ENCODE data around the gene LMTK3.
"Not testable (repeated sequence)": the region's sequence is repeated elsewhere in the genome, so short reads cannot be mapped to it uniquely, and the experiment has no call there.

Gene LMTK3

DNA sequence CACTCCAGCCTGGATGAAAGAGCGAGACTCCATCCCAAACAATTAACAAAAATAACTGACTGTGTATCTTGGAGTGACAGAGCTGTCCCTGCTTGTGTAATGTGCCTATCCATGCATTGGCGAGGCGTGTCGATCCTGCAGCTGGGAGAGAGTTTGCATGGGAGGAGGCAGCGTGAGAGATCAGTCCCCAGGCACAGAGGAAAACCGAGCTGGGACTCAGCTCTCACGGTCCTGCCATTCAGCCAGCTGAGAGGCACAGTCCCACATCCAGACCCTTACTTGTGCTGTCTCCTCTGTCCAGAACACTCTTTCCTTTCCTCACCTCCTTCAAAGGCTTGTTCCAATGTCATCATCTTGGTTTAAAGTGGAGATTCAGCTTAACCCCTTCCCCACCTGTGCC is 28.5 kb upstream of the LMTK3 start:
- DNase-seq: peak in 1 of 2 experiments; percentile 34

DNA sequence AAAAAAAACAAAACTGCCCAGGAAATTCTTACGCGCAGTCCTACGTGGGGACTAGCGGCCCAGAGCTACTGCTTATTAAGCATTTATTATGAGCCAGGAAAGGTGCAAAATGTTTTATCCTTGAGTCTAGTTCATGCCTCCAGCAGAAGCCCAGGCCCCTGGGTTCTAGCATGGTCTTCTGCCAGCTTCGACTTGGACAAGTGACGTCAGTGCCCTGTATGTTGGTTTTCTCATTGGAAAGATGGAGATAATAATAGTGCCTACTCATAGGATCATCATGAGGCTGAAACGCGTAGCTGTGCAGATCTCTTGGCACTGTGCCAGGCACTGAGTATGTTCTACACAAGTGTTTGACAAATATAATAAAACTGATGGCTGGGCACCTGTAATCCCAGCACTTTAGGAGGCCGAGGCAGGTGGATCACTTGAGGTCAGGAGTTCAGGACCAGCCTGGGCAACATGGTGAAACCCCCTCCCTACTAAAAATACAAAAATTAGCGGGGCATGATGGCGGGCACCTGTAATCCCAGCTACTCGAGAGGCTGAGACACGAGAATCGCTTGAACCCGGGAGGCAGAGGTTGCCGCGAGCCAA is 28.0 kb upstream of the LMTK3 start:
- peak in 1 of 2 experiments; percentile 65 for DNase-seq

DNA sequence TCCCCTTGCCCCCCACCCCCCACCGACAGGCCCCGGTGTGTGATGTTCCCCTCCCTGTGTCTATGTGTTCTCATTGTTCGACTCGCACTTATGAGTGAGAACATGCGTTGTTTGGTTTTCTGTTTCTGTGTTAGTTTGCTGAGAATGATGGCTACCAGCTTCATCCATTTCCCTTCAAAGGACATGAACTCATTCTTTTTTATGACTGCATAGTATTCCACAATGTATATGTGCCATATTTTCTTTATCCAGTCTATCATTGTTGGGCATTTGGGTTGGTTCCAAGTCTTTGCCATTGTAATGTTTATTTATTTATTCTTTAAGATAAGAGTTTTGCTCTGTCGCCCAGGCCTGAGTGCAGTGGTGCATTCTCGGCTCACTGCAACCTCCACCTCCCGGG is 26.4 kb upstream of the LMTK3 start:
- not testable (repeated sequence) for DNase-seq

DNA sequence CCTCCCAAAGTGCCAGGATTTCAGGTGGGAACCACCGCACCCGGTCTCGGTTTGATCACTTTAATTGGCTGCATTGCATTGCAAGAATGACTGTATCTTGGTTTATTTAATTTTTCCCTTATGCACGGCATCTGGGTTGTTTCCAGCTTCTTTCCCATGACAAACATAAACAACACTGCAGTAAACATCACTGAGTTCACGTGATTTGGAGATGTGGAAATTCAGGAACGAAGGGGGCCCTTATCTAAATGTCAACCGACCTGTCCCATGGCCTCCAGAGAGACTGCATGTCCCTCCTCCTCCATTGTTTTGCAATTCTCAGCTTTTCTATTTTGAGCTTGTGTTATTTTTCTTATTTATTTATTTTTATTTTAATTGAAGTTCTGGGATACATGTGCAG is 25.9 kb upstream of the LMTK3 start:
- no peak for DNase-seq

DNA sequence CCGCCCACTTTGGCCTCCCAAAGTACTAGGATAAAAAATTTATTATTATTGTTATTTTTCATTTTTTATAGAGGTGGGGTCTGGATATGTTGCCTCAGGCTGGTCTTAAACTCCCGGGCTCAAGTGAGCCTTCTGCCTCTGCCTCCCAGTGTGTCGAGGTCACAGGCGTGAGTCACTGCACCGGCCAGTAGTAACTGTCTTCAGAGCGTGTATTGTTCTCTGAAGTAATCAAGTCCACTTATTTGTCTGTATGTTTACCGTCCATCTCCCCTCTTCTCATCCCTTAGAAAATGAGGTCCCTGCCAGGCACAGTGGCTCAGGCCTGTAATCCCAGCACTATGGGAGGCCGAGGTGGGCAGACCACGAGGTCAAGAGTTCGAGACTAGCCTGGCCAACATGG is 22.1 kb upstream of the LMTK3 start:
- no peak for DNase-seq

DNA sequence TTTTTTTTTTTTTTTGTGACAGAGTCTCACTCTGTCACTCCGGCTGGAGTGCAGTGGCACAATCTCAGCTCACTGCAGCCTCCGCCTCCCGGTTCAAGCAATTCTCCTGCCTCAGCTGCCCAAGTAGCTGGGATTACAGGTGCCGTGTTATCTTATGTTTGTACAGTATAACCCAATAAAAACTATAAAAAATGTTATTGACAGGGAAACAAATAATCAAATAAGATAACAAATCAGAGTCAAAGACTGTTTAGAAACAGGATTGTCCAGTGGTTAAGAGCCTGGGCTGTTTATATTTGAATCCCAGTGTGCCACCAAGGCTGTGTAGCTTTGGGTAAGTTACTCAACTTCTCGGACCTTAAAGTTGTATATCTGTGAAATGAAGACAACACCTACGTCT is 19.1 kb upstream of the LMTK3 start:
- no peak for DNase-seq

DNA sequence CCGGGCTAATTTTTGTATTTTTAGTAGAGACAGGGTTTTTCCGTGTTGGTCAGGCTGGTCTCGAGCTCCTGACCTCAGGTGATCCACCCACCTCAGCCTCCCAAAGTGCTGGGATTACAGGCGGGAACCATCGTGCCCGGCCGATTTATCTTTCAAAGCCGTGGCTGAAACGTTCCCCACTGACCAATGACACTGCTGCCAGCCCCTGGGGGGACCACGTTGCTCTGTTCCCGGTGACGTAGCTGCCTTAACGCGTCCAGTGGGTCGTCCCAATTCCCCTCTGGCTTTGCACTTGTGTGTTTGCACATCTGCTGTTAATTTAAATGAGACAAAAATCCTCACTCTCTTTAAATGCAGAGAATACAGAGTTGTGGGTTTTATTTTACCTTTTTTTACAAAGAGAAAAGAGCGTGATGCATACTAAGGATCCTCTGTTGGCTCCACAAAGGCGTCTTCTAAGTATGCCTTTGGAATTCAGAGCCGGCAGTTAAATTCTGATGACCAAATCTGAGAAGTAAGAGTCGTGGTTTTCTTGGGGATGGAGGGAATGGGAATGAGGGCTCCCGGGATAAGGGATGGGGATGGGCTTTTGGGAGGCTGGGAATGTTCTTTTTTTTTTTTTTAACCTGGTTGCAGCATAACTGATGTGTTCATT is 18.6 kb upstream of the LMTK3 start:
- DNase-seq: peak in 1 of 2 experiments; percentile 21

DNA sequence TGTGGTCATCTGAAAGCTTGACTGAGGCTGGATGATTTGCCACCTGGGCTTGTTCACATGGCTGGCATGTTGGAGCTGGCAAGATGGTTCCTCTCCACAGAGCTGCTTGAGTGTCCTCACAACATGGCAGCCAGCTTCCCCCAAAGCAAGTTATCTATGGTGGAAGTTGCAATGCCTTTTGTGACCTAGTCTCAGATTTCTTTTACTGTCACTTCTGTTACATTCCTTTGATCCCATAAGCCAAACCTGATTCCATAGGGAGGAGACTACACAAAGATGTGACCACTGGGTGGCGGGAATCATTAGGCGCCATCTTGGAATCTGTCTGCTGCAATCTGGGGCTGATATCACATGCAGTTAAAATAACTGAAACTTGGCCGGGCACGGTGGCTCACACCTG is 17.5 kb upstream of the LMTK3 start:
- no peak for DNase-seq

DNA sequence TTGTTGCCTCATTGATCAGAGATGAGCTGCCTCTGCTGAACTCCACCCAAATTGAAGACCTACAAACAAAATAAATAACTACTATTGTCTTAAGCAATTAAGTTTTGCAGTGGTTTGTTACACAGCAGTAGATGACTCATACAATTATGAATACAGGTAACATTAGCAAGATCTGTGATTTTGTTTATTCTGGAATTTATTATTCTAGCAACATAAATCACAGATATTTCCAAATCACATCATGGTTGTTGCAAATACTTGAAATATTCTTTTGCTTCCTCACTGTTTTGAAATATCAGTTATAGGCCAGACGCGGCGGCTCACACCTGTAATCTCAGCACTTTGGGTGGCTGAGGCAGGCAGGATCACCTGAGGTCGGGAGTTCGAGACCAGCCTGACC is 13.1 kb upstream of the LMTK3 start:
- DNase-seq: no peak

DNA sequence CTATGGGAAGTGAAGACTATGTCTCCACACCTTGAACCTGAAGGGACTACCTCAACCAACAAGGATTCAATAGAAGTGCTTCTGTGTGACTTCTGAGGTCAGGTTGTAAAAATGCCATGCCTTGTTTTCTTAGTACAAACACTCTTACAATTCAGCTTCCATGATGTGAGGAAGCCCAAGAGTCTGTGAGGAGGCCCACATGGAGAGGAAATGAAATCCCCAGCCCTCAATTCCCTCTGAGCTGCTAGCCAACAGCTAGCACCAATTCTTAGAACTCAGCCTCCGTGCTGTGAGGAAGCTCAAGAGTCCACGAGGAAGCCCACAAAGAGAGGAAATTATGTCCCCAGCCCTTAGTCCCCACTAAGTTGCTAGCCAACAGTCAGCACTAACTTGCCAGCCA is 12.6 kb upstream of the LMTK3 start:
- no peak for DNase-seq

DNA sequence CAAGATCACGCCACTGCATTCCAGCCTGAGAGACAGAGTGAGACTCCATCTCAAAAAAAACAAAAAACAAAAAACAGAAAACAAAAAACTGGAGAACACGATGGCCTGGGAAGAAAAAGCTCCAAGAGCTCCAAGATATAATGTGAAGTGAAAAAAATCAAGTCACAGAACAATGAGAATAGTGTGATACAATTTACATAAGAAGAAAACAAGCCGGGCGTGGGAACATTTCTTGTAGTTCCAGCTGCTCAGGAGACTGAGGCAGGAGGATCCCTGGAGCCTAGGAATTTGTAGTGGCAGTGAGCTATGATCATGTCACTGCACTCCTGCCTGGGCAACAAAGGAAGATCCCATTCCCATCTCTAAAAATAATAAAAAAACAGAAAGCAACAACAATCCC is 8.5 kb upstream of the LMTK3 start:
- DNase-seq: no peak

DNA sequence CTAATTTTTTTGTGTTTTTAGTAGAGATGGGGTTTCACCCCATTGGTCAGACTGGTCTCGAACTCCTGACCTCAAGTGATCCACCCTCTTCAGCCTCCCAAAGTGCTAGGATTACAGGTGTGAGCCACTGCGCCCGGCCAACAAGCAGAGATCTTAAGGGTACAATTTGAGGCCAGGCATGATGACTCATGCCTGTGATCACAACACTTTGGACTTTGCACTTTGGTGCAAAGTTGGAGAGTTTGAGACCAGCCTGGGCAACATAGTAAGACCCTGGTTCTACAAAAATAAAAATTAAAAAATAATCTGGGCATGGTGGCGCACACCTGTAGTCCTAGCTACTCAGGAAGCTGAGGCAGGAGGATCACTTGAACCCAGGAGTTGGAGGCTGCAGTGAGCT is 7.8 kb upstream of the LMTK3 start:
- DNase-seq: not testable (repeated sequence)

DNA sequence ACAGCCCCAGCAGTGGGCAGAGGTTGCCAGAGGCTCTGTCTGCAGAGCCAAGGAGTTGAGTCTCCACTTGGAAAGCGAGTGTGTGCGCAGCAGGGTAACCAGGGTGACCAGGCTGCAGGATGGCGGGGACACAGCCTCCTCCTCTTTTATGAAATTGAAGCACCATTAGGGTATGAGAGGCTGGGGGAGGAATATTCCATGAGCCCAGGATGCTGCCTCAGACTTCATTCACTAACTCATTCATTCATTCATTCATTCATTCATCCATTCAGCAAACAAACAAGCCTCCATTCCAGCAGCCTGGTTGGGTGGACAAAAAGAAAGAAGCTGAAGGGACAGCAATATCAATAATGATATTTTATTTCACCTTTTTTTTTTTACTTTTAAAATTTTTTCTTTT is 6.6 kb upstream of the LMTK3 start:
- DNase-seq: no peak

DNA sequence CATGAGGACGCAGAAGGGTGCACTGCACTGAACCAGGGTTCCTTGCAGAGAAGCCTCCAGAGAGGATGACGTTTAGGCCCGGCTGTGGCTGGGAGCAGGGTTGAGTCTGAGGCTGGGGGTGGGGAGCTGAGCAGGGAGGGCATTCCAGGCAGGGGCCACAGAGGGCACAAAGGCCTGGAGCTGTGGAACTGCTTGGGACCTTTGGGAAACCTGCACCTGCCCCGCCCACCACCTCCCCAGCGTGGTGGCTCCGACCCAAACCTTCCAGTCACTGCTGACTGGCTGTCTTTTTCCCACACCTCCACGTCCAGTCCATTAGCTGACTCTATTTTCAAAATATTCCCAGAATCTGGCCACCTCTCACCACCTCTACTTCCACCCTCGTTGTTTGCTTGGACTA is 4.9 kb upstream of the LMTK3 start:
- DNase-seq: no peak

DNA sequence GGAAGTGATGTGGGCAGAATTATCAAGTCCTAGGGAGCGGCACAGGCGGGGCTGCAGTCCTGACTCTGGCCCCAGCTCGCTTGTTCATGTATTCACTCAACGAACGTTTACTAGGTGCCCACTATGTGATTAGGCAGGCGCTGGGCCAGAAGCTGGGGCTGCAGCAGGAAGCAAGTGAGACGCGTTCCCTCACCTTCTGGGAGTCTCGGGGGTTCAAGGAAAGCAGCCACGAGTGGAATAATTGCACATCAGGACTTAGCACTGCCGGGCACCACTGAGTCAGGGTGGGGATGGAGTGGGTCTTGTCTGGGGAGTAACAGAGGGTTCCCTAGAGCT is 2.5 kb upstream of the LMTK3 start:
- DNase-seq: no peak

DNA sequence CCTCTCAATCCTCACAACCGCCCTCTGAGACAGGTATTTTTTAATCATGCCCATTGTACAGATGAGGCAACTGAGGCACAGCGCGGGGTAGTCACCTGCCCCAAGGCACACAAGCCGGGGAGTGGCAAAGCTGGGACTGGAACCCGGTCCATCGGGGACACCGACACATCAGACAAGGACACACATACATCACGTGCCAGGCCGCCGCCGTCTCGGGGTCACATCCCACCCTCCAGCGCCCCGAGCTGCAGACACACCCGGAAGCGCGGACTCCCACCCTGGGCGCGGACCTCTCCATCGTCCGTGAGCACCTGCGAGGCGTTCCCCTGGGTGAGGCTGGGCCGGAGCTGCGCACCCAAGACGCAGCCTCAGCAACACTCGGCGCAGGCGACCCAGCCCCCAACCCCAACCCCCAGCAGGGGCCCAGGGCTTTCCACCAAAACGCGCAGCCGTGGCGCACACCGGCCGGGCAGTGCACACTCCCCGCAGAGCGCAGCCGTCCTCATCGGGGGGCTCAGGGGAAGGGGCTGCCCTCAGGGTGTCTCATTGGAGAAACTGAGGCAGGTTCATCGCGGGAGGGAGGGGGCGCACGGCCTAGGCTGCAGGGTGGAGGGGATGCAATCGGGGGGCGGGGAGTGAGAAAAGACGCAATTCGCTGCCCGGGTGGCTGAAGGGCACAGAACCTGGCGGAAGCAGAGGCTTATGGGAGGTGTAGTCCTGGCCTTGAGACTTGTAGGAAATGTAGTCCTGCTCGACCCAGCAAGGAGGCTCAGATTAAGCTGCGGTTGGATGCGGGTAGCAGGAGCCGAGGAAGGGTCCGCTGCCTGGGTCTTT is 1.9 kb upstream of the LMTK3 start:
- peak; percentile 86 to 89 for DNase-seq

DNA sequence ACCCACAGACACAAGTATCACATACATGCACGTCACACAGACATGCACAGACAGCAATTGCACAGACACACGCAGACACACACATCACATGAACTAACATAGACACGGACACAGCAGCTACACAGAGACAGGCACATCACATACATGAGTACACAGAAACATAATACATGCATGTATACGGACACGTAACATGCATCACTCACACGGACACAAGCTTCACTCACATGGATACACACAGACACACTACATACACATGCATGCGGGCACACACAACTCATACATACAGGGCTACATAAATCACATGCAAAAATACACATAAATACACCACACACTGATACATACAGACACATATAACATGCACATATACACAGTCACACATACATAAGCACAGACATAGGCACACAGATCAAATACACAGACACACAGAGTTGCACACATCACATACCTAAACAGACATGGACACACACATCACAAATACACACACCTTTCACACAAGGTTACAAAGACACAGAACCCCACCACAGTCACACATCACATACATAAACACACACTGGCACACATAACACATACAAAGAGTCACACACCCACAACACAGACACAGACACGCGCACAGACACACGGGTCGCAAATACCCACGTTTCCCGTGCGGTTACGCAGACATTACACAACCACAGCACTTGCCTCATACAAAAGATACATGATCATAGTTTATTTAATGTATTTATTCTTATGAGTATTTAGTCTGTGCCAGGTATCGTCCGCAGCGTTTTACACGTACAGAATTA is 1.1 kb upstream of the LMTK3 start:
- no peak for DNase-seq

DNA sequence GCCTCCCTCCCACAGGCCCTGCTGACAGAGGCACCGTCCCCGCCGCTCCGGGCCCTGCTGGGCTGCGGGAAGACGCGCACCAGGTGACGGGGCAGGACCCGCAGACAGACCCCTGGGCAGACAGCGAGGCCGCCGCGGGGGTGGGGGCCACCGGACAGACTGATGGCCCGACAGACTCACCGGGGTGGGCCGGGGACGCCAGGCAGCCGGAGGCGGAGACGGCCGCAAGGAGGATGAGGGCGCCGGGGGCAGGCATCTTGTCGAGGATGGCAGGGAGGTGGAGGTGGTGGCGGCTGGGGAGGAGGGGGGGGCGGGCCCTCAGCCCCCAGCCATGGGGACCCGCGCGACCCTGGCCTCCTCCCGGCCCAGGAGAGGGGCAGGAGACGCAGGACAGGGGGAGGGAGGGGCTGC is 309 bp downstream of the LMTK3 start:
- no peak for DNase-seq

DNA sequence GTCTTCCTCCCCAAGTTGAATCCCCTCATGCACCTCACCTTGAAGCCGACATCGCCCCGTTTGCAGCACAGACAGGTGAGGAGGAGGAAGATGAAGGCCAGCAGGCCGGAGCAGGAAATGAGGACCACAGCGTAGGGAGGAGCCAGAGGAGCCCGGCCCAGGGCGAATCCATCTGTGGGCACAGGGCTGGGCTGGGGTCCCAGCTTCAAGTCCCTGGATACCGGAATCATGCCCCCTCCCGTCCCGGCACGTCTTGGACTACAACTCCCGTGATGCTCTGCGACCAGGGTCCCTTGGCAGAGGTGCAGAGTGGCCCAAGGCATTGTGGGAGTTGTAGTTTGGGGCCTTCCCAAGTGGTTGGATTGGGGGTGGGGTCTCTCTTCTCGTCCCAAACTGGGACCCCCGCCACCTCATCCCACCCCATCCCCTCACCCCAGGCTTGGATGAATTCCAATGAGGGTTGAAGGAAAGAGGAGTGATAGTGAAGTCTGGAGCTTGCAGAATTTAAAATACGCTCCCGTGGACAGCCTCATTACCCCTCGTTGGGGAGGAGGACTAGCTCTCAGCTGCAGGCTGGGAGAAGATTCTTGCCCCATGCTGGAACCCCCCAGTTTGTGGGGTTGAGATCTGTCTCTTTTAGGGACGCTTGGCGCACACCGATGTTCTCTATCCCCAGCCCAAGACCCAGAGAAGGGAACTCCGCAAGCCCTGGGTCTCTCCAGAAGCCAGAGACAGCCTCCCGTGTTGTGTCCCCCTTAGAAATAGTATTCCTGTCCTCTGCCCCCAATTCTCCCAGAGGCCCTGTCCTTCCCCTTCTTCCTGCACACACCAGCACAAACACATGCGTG is 990 bp downstream of the LMTK3 start:
- peak; percentile 60 to 71 for DNase-seq

DNA sequence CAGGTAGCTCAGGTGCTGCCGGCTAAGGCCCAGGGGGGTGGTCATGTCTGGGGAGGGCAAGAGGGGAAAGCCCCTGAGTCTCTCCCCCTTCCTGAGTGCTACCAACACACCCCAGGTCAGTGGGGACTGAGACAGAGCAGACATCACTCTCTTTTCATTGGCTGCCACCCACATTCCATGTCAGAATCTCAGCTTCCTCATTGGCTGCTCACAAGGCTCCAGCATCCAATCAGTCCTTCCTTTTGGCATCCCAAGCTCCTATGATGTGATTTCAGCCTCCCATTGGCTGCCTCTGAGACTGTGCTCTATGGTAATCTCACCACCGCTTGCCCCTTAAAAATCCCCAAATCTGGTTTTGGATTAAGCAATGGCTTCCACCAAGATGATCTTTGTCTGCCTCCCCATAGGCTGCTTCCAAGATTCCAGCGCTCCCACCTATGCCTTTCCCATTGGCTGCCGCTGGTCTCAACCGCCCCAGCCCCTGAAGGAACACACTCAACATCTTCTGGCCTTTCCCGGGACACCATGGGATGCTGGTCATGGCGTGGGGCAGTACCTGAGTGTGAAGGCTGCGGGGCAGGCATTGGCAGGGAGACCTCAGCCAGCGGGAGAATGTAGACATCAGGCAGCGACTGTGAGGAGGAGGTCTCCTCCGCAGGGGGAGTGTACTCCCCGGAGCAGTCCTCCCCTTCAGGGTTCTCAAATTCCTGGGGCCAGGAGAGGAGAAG is 2.0 kb downstream of the LMTK3 start:
- DNase-seq: no peak

DNA sequence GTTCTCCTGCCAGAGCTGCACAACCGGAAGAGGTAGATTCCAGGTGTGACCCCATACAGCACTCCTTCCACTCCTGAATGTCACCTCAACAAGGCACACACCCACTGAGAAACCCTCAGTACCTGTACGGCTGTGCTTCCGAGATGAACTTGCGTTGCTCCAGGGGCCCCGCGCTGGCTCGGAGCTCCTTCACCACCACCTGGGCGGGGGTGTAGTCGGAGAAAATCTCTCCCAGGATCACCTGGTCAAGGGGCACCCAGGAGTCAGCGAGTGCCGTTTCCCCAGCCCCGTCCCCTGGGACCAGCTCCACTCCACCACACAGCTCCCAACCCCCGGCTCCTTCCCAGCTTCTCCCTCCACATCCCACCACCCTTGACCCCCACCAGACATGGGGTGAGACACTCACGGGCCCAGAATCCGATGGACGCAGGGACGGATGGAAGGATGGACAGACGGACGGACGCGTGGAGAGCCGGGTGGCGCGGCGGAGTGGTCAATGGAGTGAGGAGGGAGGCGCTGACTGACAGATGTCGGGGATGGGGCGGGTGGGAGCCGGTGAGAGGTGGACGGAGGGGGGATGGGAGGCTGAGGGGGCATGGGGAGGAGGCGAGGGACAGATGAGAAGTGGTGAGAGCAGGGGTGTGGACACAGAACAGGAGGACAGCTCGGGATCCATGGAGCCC is 2.8 kb downstream of the LMTK3 start:
- DNase-seq: no peak

Measured in NCI-H524 (cell line).